Adrenal gland (tissue), 12 donors: ENCODE measurements around the gene FASTK. TPM values are rescaled to one million over a fixed set of nuclear protein-coding genes. Genes with fewer than 3 reads are reported as not detected.
"Not testable (repeated sequence)": the region's sequence is repeated elsewhere in the genome, so short reads cannot be mapped to it uniquely, and the experiment has no call there.

Experiments
- DNase-seq, 7 donors: peaks; one replicate each; pipeline ENCODE4 v3.0.0-alpha.2; 2019 to 2020
- H3K27ac ChIP-seq, 5 donors: fragments of 200-600 bp; sonication (generic) in 4 of 5; 1 replicate in 3 of 5; 2 replicates in 2 of 5; pipeline versions ENCODE4 v1.5.1 to v1.8.0; 2016 to 2020; ENCODE audit warnings: mild to moderate bottlenecking in 1 of 5
- H3K27me3 ChIP-seq: fragments of 200-600 bp; 2 replicates; pipeline ENCODE4 v1.8.0; 2021
- H3K36me3 ChIP-seq, 2 donors: fragments of 200-600 bp; replicated peaks in 1 of 2; 1 replicate in 1 of 2; 2 replicates in 1 of 2; pipeline versions ENCODE4 v1.5.1 to v1.8.0; 2018 to 2022
- H3K4me1 ChIP-seq, 2 donors: fragments of 200-600 bp; replicated peaks in 1 of 2; 1 replicate in 1 of 2; 2 replicates in 1 of 2; pipeline versions ENCODE4 v1.5.1 to v1.8.0; 2018 to 2021
- H3K4me3 ChIP-seq, 4 donors: fragments of 200-600 bp; sonication (generic) in 3 of 4; one replicate each; pipeline ENCODE4 v1.5.1; 2016 to 2018
- H3K9me3 ChIP-seq, 3 donors: fragments of 200-600 bp; sonication (generic) in 1 of 3; replicated peaks in 1 of 3; 1 replicate in 2 of 3; 2 replicates in 1 of 3; pipeline versions ENCODE4 v1.5.1 to v1.8.0; 2016 to 2021
- WGBS, 4 donors: extraction: QIAGEN DNeasy Blood & Tissue Kit in 2 of 4; methylation state at CpG; one replicate each; pipeline versions ENCODE4 v1.1.5 to v1.1.7; 2013 to 2017; 5-methylcytosine and 5-hydroxymethylcytosine counted together
- intact Hi-C, 2 donors: fragments of 100-400 bp; cut with DNase I; formaldehyde crosslinking; loops; one replicate each; pipeline versions ENCODE4 v1.14.1 to v1.15.0; 2022 to 2023
- polyA plus RNA-seq, 3 donors: library from polyadenylated mRNA; stranded (reverse); fragments of 200-250 nt in 2 of 3; fragments of 350-450 nt in 1 of 3; fragmentation: Illumina TruSeq in 1 of 3; extraction: RNeasy Lipid Tissue Mini Kit (QIAGEN cat#74804) in 1 of 3; gene quantifications; one replicate each; pipeline ENCODE4 v1.2.3, GENCODE V29; 2013 to 2014
- total RNA-seq, 9 donors: library from RNA; depleted of rRNA in 4 of 9; stranded (reverse); fragments of >200 nt in 4 of 9; fragments of 120-200 nt in 1 of 9; fragmentation: NEBNext Ultra II Directional in 1 of 9; extraction: Animal tissue kit (Norgen Biotek cat#: 25700) in 1 of 9; gene quantifications; one replicate each; pipeline versions ENCODE4 v1.1.0 to v1.2.4, GENCODE V29; 2013 to 2023
- donor health status: healthy with polysubstance abuse.
- donor health status: Bipolar disorder and iron deficiency.
- donor health status: DM: yes; HTN: yes; CAD: no.
- donor health status: DM: no; HTN: no; CAD: no.
- donor health status: DM: no; HTN: no; CAD: no.
- donor health status: DM: yes; HTN: yes; CAD: no.

The FASTK gene
- total and polyA plus RNA-seq, 12 donors = 21.4 to 516 (median 85.8) TPM

GRCh38 chr7:151026771-151027727 lies 53.6 kb downstream of the FASTK start:
- H3K9me3 ChIP-seq, H3K27me3 ChIP-seq, intact Hi-C loops, H3K36me3 ChIP-seq, H3K4me3 ChIP-seq, DNase-seq: not testable (repeated sequence)
- WGBS, 4 donors = 47 to 52% (median 50%) methylated on average over 19 of the region's 19 CpGs
- peaks cover 6 to 16% of the 10 kb centered on the region in 2 donors for H3K4me1 ChIP-seq
- H3K27ac ChIP-seq = peak overlapping the region in 1 of 5 donors; percentile 81

Other genes starting within 250 kb of the FASTK start
- gene AOC1, start 228.3 kb downstream of the FASTK start, total RNA-seq = under 1 TPM in 3 of 9 donors, not detected in 6; 0.11 to 0.29 (median 0.15) TPM
- under 1 TPM in 2 of 3 donors, not detected in 1; 0.10 to 0.32 TPM for gene AOC1, start 228.3 kb downstream of the FASTK start, polyA plus RNA-seq
- gene KCNH2, start 102.5 kb downstream of the FASTK start, total RNA-seq = 10 to 100 TPM in 1 of 9 donors, 1 to 10 TPM in 8; 1.1 to 10.7 (median 4.7) TPM
- 10 to 100 TPM in 1 of 3 donors, 1 to 10 TPM in 2; 4.5 to 18.7 (median 6.8) TPM for gene KCNH2, start 102.5 kb downstream of the FASTK start, polyA plus RNA-seq
- gene NOS3, start 89.8 kb downstream of the FASTK start, total RNA-seq = 10 to 100 TPM in 7 of 9 donors, 1 to 10 TPM in 2; 5.0 to 26.5 (median 15.4) TPM
- gene NOS3, start 89.8 kb downstream of the FASTK start, polyA plus RNA-seq = 10 to 100 TPM in 2 of 3 donors, 1 to 10 TPM in 1; 2.2 to 23.3 (median 14.9) TPM
- under 1 TPM in 7 of 9 donors, not detected in 2; 0.23 to 0.74 (median 0.39) TPM for gene ATG9B, start 56.3 kb downstream of the FASTK start, total RNA-seq
- 1 to 10 TPM in 2 of 3 donors, under 1 TPM in 1; 0.53 to 7.8 (median 2.1) TPM for gene ATG9B, start 56.3 kb downstream of the FASTK start, polyA plus RNA-seq
- gene ABCB8, start 52.4 kb downstream of the FASTK start, total RNA-seq = 10 to 100 TPM; 18.6 to 62.3 (median 51.5) TPM
- gene ABCB8, start 52.4 kb downstream of the FASTK start, polyA plus RNA-seq = 10 to 100 TPM; 15.5 to 57.4 (median 50.8) TPM
- gene ASIC3, start 32.3 kb downstream of the FASTK start, total RNA-seq = 1 to 10 TPM in 4 of 9 donors, under 1 TPM in 4, not detected in 1; 0.24 to 2.3 (median 1.1) TPM
- 10 to 100 TPM in 2 of 3 donors, 1 to 10 TPM in 1; 1.2 to 32.7 (median 10.0) TPM for gene ASIC3, start 32.3 kb downstream of the FASTK start, polyA plus RNA-seq
- gene CDK5, start 22.9 kb downstream of the FASTK start, total RNA-seq = 10 to 100 TPM; 15.4 to 29.8 (median 23.5) TPM
- 10 to 100 TPM; 15.8 to 19.3 (median 15.9) TPM for gene CDK5, start 22.9 kb downstream of the FASTK start, polyA plus RNA-seq
- gene SLC4A2, start 21.2 kb downstream of the FASTK start, total RNA-seq = 100 to 1,000 TPM in 7 of 9 donors, 10 to 100 TPM in 2; 40.8 to 179 (median 146) TPM
- 100 to 1,000 TPM in 2 of 3 donors, 10 to 100 TPM in 1; 31.5 to 258 (median 157) TPM for gene SLC4A2, start 21.2 kb downstream of the FASTK start, polyA plus RNA-seq
- gene TMUB1, start 2.7 kb upstream of the FASTK start, total RNA-seq = 10 to 100 TPM; 25.4 to 74.6 (median 41.1) TPM
- 100 to 1,000 TPM in 2 of 3 donors, 1 to 10 TPM in 1; 5.2 to 152 (median 101) TPM for gene TMUB1, start 2.7 kb upstream of the FASTK start, polyA plus RNA-seq
- 100 to 1,000 TPM in 1 of 9 donors, 10 to 100 TPM in 8; 17.2 to 105 (median 49.1) TPM for gene AGAP3, start 5.7 kb upstream of the FASTK start, total RNA-seq
- gene AGAP3, start 5.7 kb upstream of the FASTK start, polyA plus RNA-seq = 100 to 1,000 TPM in 2 of 3 donors, 10 to 100 TPM in 1; 18.3 to 236 (median 111) TPM
- not detected for gene GBX1, start 86.9 kb upstream of the FASTK start, total RNA-seq
- not detected for gene GBX1, start 86.9 kb upstream of the FASTK start, polyA plus RNA-seq
- gene ASB10, start 106.4 kb upstream of the FASTK start, total RNA-seq = not detected
- gene ASB10, start 106.4 kb upstream of the FASTK start, polyA plus RNA-seq = not detected
- gene H2BK1, start 129.7 kb upstream of the FASTK start, total RNA-seq = not detected
- gene H2BK1, start 129.7 kb upstream of the FASTK start, polyA plus RNA-seq = not detected
- 100 to 1,000 TPM in 1 of 9 donors, 10 to 100 TPM in 8; 20.8 to 110 (median 30.8) TPM for gene ABCF2, start 146.4 kb upstream of the FASTK start, total RNA-seq
- 10 to 100 TPM; 15.6 to 36.9 (median 16.1) TPM for gene ABCF2, start 146.4 kb upstream of the FASTK start, polyA plus RNA-seq
- 10 to 100 TPM; 42.3 to 84.1 (median 62.5) TPM for gene CHPF2, start 151.7 kb upstream of the FASTK start, total RNA-seq
- 10 to 100 TPM; 15.8 to 87.8 (median 58.7) TPM for gene CHPF2, start 151.7 kb upstream of the FASTK start, polyA plus RNA-seq
- 100 to 1,000 TPM in 6 of 9 donors, 10 to 100 TPM in 3; 62.7 to 147 (median 109) TPM for gene SMARCD3, start 167.9 kb upstream of the FASTK start, total RNA-seq
- 100 to 1,000 TPM in 2 of 3 donors, 10 to 100 TPM in 1; 46.4 to 194 (median 147) TPM for gene SMARCD3, start 167.9 kb upstream of the FASTK start, polyA plus RNA-seq